ENCODE data around the gene WDR3. TPM values are rescaled to one million over a fixed set of nuclear protein-coding genes. Genes with fewer than 3 reads are reported as not detected.

Gene WDR3
- total RNA-seq, 1 donor from 2014 or later = 31.8 TPM

DNA sequence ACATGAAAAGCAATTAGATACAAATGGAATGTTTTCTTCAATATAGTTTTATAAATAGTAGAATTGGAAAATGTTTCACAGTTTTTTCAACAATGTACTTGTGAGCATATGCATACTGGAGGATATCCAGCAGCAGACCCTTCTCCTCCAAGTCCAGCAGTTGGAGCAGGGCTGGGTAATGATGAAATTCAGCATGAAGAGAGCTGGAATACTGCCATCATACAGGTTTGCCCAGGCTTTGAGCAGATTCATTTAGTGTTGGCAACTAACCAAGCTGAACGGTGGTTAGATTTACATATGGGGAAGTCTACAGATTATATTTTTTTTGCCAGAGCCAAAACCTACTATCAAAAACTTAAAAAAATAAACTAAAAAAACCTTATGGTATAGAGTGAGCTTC lies 38.3 kb downstream of the WDR3 start:
- Histone ChIP-seq H3K4me2 (ENCODE audit: low read length) (no peak overlapping the region), H2AFZ (ENCODE audit: low read depth, low read length) (no peak overlapping the region), H3K27me3 (ENCODE audit: insufficient read depth, low read length) (no peaks in the 10 kb centered on the region), H3K4me3 (ENCODE audit: insufficient read depth, low read depth, low read length) (no peak overlapping the region), H3K27ac (ENCODE audit: low read depth, low read length) (no peak overlapping the region), H3K9me3 (ENCODE audit: insufficient read depth, low read depth, low read length) (no peaks in the 10 kb centered on the region), H4K20me1 (ENCODE audit: insufficient read depth, low read length) (no peaks in the 10 kb centered on the region), H3K9ac (ENCODE audit: low read length) (no peak overlapping the region), H3K79me2 (ENCODE audit: insufficient read depth, low read length) (no peaks in the 10 kb centered on the region), H3K36me3 (ENCODE audit: insufficient read depth, low read length) (no peaks in the 10 kb centered on the region), H3K4me1 (ENCODE audit: insufficient read depth, low read length) (no peaks in the 10 kb centered on the region)
- no peaks in the 10 kb centered on the region for H3K27me3 Mint-ChIP-seq (ENCODE audit: low read depth, unreplicated experiment)
- H3K4me3 Mint-ChIP-seq (ENCODE audit: unreplicated experiment) = no peak overlapping the region
- TF ChIP-seq CTCF (IDR thresholded peaks at IDR 0.05; ENCODE audit: insufficient read depth, low read depth, low read length) (no peak), EZH2 (IDR thresholded peaks at IDR 0.05; ENCODE audit: insufficient read depth, low read length) (no peak)
- DNase-seq (ENCODE audit: low read depth) (peak; percentile 30), FAIRE-seq (no peak)
- no peak overlapping the region for H3K27ac Mint-ChIP-seq (ENCODE audit: unreplicated experiment)
- H3K4me1 Mint-ChIP-seq (ENCODE audit: low read depth, unreplicated experiment) = peaks cover 4% of the 10 kb centered on the region
- no peaks in the 10 kb centered on the region for H3K9me3 Mint-ChIP-seq (ENCODE audit: unreplicated experiment)
- H3K36me3 Mint-ChIP-seq (ENCODE audit: low read depth, unreplicated experiment) = no peaks in the 10 kb centered on the region

DNA sequence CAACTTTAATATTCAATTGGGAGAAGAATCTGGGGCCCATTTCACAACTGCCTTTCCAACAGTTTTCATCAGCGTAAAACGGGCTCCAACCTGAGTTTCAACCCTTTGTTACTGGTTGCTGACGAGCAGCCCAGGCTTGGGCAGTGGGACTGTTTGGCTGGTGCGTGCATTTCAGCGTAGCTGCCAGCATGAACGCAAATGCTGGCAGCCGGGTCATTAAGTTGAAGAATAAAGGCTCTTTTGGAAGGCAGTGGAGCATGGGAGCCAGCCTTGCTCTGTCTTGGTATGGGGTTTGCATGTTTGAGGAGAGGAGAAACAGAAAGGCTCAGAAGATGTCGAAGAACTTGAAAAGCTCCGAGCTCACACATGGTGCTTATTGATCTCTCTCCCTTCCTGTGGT lies 40.7 kb downstream of the WDR3 start:
- H3K36me3 ChIP-seq (ENCODE audit: insufficient read depth, low read length) = no peaks in the 10 kb centered on the region
- H3K4me3 ChIP-seq (ENCODE audit: insufficient read depth, low read depth, low read length) = no peak overlapping the region
- H3K27me3 ChIP-seq (ENCODE audit: insufficient read depth, low read length) = no peaks in the 10 kb centered on the region
- H3K79me2 ChIP-seq (ENCODE audit: insufficient read depth, low read length) = no peaks in the 10 kb centered on the region
- Mint-ChIP-seq H3K4me3 (ENCODE audit: unreplicated experiment) (no peak overlapping the region), H3K36me3 (ENCODE audit: low read depth, unreplicated experiment) (no peaks in the 10 kb centered on the region), H3K9me3 (ENCODE audit: unreplicated experiment) (no peaks in the 10 kb centered on the region), H3K4me1 (ENCODE audit: low read depth, unreplicated experiment) (peaks cover 4% of the 10 kb centered on the region), H3K27me3 (ENCODE audit: low read depth, unreplicated experiment) (no peaks in the 10 kb centered on the region), H3K27ac (ENCODE audit: unreplicated experiment) (no peak overlapping the region)
- no peak overlapping the region for H2AFZ ChIP-seq (ENCODE audit: low read depth, low read length)
- H3K27ac ChIP-seq (ENCODE audit: low read depth, low read length) = no peak overlapping the region
- H4K20me1 ChIP-seq (ENCODE audit: insufficient read depth, low read length) = no peaks in the 10 kb centered on the region
- H3K4me2 ChIP-seq (ENCODE audit: low read length) = no peak overlapping the region
- H3K4me1 ChIP-seq (ENCODE audit: insufficient read depth, low read length) = no peaks in the 10 kb centered on the region
- no peak for TF ChIP-seq CTCF (IDR thresholded peaks at IDR 0.05; ENCODE audit: insufficient read depth, low read depth, low read length)
- TF ChIP-seq EZH2 (IDR thresholded peaks at IDR 0.05; ENCODE audit: insufficient read depth, low read length) = no peak
- DNase-seq (ENCODE audit: low read depth) (no peak), FAIRE-seq (no peak)
- H3K9me3 ChIP-seq (ENCODE audit: insufficient read depth, low read depth, low read length) = no peaks in the 10 kb centered on the region
- H3K9ac ChIP-seq (ENCODE audit: low read length) = no peak overlapping the region

- TF ChIP-seq CTCF (IDR thresholded peaks at IDR 0.05; ENCODE audit: insufficient read depth, low read depth, low read length) (no peak), EZH2 (IDR thresholded peaks at IDR 0.05; ENCODE audit: insufficient read depth, low read length) (no peak)
- Histone ChIP-seq H3K27me3 (ENCODE audit: insufficient read depth, low read length) (no peaks in the 10 kb centered on the region), H2AFZ (ENCODE audit: low read depth, low read length) (no peak overlapping the region), H3K36me3 (ENCODE audit: insufficient read depth, low read length) (no peaks in the 10 kb centered on the region), H3K79me2 (ENCODE audit: insufficient read depth, low read length) (no peaks in the 10 kb centered on the region), H3K9me3 (ENCODE audit: insufficient read depth, low read depth, low read length) (no peaks in the 10 kb centered on the region), H3K9ac (ENCODE audit: low read length) (no peak overlapping the region), H3K4me3 (ENCODE audit: insufficient read depth, low read depth, low read length) (no peak overlapping the region), H4K20me1 (ENCODE audit: insufficient read depth, low read length) (no peaks in the 10 kb centered on the region), H3K4me1 (ENCODE audit: insufficient read depth, low read length) (no peaks in the 10 kb centered on the region), H3K4me2 (ENCODE audit: low read length) (no peak overlapping the region), H3K27ac (ENCODE audit: low read depth, low read length) (no peak overlapping the region)
- no peak overlapping the region for H3K4me3 Mint-ChIP-seq (ENCODE audit: unreplicated experiment)
- H3K4me1 Mint-ChIP-seq (ENCODE audit: low read depth, unreplicated experiment) = peaks cover 4% of the 10 kb centered on the region
- H3K36me3 Mint-ChIP-seq (ENCODE audit: low read depth, unreplicated experiment) = no peaks in the 10 kb centered on the region
- FAIRE-seq = no peak
- H3K9me3 Mint-ChIP-seq (ENCODE audit: unreplicated experiment) = no peaks in the 10 kb centered on the region
- DNase-seq (ENCODE audit: low read depth) = no peak
- H3K27ac Mint-ChIP-seq (ENCODE audit: unreplicated experiment) = no peak overlapping the region
- H3K27me3 Mint-ChIP-seq (ENCODE audit: low read depth, unreplicated experiment) = no peaks in the 10 kb centered on the region
These were observed 42.2 kb downstream of the WDR3 start for GRCh38 chr1:117971777-117972176.
